ENCODE measurements around the gene SMTNL2. TPM values are rescaled to one million over a fixed set of nuclear protein-coding genes. Genes with fewer than 3 reads are reported as not detected.

Gene SMTNL2
- total and polyA plus RNA-seq, 9 of the 15 experiments (the other 6 are each of a cell fraction or from before 2014, with no cell fraction given), result not detected

GRCh38 chr17:4617590-4618351, 33.4 kb downstream of the SMTNL2 start:
- BruUV-seq (replicated peaks), result no TSS peak
- H3K9ac ChIP-seq (ENCODE audit: insufficient read depth in 1 of 2, low read depth in 2 of 2, low read length in 2 of 2), result no peak overlapping the region
- H3K9me3 ChIP-seq (replicated peaks; ENCODE audit: control insufficient read depth, insufficient read depth, low read depth, low read length), result no peaks in the 10 kb centered on the region
- intact Hi-C loops (cut with micrococcal nuclease) (no loop called here), in situ Hi-C loops (cut with MboI) (no loop called here)
- 8% methylated on average over 12 of the region's 15 CpGs for WGBS (ENCODE audit: insufficient coverage, low coverage, missing lambda C conversion rate)
- no peaks in the 10 kb centered on the region for H4K20me1 ChIP-seq (replicated peaks; ENCODE audit: control insufficient read depth, insufficient read depth, low read length)
- no peak for DNase-seq (ENCODE audit: extremely low read depth in 1 of 4, low spot score in 3 of 4)
- H3K4me2 ChIP-seq (ENCODE audit: insufficient read depth, low read length), result no peak overlapping the region
- no peak for FAIRE-seq
- ATAC-seq, result no peak
- H2AFZ ChIP-seq (ENCODE audit: low read depth, low read length), result no peak overlapping the region
- POLR2A ChIA-PET, result interaction anchor here (0.7 kb wide), 1 partner anchor 9 kb away, joined by 3 read pairs; no protein-coding TSS in a partner anchor
- no peaks in the 10 kb centered on the region for H3K79me2 ChIP-seq (ENCODE audit: control insufficient read depth, insufficient read depth, low read length)
- no peak overlapping the region for H3K4me3 ChIP-seq
- no peaks in the 10 kb centered on the region for H3K9me1 ChIP-seq (ENCODE audit: control insufficient read depth, insufficient read depth, low read length)
- no peaks in the 10 kb centered on the region for H3K4me1 ChIP-seq (replicated peaks in 1 of 2; ENCODE audit: control insufficient read depth in 2 of 2, insufficient read depth in 2 of 2, low read length in 2 of 2)
- H3K36me3 ChIP-seq (ENCODE audit: control insufficient read depth, insufficient read depth, low read length), result no peaks in the 10 kb centered on the region
- CTCF ChIA-PET (ENCODE audit: low intra/inter-chr PET ratio), result no interaction called here
- H3K27me3 ChIP-seq (ENCODE audit: control insufficient read depth in 2 of 2, insufficient read depth in 2 of 2, low read length in 2 of 2), result peaks cover 9 to 22% of the 10 kb centered on the region in 2 experiments; a peak in 4 of 5 replicates
- no peak overlapping the region for H3K27ac ChIP-seq (ENCODE audit: extremely low read depth, low read depth, low read length)
- TF ChIP-seq, protein P1, sequence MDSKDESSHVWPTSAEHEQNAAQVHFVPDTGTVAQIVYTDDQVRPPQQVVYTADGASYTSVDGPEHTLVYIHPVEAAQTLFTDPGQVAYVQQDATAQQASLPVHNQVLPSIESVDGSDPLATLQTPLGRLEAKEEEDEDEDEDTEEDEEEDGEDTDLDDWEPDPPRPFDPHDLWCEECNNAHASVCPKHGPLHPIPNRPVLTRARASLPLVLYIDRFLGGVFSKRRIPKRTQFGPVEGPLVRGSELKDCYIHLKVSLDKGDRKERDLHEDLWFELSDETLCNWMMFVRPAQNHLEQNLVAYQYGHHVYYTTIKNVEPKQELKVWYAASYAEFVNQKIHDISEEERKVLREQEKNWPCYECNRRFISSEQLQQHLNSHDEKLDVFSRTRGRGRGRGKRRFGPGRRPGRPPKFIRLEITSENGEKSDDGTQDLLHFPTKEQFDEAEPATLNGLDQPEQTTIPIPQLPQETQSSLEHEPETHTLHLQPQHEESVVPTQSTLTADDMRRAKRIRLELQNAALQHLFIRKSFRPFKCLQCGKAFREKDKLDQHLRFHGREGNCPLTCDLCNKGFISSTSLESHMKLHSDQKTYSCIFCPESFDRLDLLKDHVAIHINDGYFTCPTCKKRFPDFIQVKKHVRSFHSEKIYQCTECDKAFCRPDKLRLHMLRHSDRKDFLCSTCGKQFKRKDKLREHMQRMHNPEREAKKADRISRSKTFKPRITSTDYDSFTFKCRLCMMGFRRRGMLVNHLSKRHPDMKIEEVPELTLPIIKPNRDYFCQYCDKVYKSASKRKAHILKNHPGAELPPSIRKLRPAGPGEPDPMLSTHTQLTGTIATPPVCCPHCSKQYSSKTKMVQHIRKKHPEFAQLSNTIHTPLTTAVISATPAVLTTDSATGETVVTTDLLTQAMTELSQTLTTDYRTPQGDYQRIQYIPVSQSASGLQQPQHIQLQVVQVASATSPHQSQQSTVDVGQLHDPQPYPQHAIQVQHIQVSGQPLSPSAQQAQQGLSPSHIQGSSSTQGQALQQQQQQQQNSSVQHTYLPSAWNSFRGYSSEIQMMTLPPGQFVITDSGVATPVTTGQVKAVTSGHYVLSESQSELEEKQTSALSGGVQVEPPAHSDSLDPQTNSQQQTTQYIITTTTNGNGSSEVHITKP (IDR thresholded peaks at IDR 0.05; ENCODE audit: partially characterized antibody), result no peak
- TF ChIP-seq, protein P2, sequence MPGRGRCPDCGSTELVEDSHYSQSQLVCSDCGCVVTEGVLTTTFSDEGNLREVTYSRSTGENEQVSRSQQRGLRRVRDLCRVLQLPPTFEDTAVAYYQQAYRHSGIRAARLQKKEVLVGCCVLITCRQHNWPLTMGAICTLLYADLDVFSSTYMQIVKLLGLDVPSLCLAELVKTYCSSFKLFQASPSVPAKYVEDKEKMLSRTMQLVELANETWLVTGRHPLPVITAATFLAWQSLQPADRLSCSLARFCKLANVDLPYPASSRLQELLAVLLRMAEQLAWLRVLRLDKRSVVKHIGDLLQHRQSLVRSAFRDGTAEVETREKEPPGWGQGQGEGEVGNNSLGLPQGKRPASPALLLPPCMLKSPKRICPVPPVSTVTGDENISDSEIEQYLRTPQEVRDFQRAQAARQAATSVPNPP (IDR thresholded peaks at IDR 0.05; ENCODE audit: borderline replicate concordance, insufficient read depth, insufficient read length), result no peak
- TF ChIP-seq MTA2 (IDR thresholded peaks at IDR 0.05; ENCODE audit: low read depth), result no peak
- no peak for TF ChIP-seq TFAP4 (CRISPR knock-in tag; IDR thresholded peaks at IDR 0.05; ENCODE audit: borderline replicate concordance)
- no peak for TF ChIP-seq ZNF24 (IDR thresholded peaks at IDR 0.05)
- no peak for TF ChIP-seq SMAD1 (IDR thresholded peaks at IDR 0.05; ENCODE audit: low read depth, low read length, partially characterized antibody)
- TF ChIP-seq ZBTB11 (CRISPR knock-in tag; IDR thresholded peaks at IDR 0.05), result no peak
- no peak for TF ChIP-seq GABPB1 (CRISPR knock-in tag; IDR thresholded peaks at IDR 0.05)
- no peak for TF ChIP-seq GTF2F1 (IDR thresholded peaks at IDR 0.05; ENCODE audit: low read depth, low read length)
- TF ChIP-seq ETV1 (tag; conservative IDR thresholded peaks at IDR 0.05; ENCODE audit: low read depth), result no peak
- no peak for TF ChIP-seq NCOA6 (IDR thresholded peaks at IDR 0.05)
- TF ChIP-seq DPF2 (IDR thresholded peaks at IDR 0.05), result no peak
- TF ChIP-seq XRCC5 (IDR thresholded peaks at IDR 0.05; ENCODE audit: low read depth, low read length), result no peak
